HG03439 (cell line): ENCODE measurements around the gene LORICRIN.

ENCODE experiments used
- ATAC-seq: cut with Tn5 transposase; IDR thresholded peaks from one replicate; pipeline ENCODE4 v1.9.1; 2021; ENCODE audit warnings: mild to moderate bottlenecking, moderate library complexity; ENCODE audit not compliant: unreplicated experiment

The LORICRIN gene

DNA sequence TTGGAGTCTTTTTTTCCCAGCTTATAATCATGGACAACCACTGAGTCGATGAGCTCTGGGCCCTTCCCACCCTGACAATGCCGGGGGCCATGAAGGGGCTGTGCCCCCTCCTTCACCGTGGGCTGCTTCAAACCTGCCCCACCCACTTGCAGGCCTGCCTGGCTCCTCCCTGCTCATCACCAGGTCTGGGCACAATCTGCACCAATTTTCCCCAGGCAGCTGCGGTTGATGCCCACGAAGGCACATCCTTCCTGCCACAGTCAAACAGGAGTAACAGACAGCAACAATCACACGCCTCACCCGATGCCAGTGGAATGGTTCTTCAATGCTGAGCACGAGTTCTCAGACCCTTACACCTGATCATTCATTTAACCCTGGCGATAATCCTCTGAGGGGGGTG, 34.4 kb downstream of the LORICRIN start:
- no peak for ATAC-seq

DNA sequence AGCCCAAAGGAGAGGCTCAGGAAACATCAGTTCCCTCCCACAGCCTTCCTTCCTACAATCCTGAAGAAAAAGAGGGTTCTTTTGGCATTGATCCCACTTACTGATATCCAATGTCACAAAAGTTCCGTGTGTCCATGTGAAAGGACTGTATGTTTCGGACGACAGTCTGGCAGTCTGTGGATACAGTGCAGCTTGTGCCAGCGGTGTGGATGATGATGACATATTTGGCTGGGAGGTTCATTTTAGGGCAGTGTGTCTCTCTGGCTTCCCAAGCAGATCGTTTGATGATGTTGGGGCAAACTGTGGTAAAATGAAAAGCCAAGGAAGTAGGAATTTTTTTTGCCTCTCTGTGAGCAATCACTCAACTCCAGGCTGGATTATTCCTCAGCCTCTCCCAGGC, 42.8 kb downstream of the LORICRIN start:
- no peak for ATAC-seq

DNA sequence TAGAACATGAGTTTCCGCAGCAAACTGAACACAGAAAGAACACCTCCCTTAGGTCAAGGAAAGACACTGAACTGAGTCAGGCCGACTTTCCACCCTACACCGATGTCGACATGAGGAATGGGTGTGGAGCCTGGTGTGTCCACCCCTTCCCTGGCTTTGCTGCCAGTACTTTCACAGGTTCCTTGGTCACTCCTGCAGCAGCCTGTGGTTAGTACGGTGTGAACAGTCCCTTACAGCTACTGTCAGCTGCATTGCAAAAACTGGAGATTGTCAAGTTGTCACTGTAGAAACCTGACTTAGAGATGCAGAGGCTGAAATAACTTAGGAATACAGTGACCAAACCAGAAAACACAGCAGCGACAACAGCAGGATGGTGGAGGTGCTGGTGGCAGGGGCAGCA, 46.2 kb downstream of the LORICRIN start:
- ATAC-seq: no peak

DNA sequence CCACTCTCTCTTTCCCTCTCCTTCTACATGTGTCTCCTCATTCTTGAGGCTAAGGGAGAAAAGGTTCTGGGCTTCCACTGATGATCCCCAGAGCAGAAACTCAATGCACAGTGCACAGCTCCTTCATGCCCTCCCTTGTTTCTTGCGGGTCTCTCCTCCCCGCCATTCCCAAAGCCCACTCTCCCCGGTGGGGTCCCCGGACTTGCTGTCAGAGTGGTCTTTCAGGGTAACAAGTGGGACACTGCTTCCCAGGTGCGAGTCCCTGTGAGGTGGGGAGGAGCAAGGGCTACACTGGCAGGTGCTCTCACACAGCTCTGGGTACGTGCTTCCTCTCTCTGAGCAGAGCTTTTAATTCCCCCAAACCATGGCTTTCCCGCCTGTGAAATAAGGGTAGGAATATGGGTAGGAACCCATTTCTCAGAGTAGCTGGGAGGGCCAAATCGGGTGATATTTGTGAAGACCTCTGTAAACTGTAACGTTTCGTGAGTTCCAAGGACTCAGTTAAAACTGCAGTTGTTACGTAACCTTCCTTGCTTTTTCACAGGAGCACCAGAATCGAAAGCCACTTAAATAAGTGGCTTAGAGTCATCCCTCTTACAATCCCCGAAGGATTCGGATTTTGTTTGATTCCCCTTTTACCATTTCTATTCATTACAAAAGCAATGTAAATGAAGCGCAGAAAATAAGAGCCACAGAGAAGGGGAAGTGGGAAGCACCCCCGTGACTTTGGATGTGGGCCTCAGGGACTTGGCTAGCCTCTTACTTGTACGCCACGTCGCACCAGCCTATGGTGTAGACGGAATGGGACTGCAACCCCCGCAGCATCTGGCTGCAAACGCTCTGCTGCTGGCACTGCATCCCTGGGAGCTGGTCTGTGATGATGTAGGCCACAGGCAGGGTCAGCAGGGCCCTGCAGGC, 47.1 kb downstream of the LORICRIN start:
- ATAC-seq: no peak

DNA sequence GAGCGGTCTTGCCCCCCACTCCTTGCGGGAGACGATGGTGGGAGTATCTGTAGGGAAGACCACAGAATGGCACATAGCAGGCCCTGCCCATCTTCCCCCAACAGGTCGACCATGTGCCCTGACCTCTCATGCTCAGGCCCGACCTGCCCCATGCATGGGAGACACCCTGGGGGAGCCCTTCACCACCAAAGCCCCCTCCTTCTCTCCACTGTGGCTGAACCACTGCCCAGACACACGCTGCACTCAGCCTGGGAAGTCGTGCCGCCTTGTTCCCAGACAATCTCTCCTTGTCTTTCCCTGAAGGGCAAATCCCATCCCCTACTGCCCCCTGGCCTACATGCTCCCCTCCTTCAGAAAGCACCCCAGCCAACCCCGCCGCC, 47.7 kb downstream of the LORICRIN start:
- ATAC-seq: no peak

DNA sequence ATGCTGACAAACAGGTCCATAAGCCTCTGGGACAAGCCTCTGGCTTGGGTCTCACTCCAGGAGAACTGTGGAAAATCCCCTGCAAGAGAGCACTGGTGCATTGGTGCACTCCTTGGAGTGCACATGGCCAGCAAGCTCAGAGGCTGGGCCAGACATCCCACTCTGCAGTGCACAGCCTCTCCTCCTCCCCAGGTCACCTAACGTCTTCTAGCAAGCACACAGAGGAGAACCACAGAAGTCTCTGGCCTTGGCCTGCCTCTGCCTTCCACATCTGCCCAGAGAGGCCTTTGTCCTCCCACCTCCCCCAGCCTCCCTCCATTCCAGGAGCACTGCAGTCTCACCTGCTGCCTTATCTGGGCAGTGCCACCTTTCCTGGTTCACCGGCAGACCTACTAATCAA, 49.1 kb downstream of the LORICRIN start:
- no peak for ATAC-seq

DNA sequence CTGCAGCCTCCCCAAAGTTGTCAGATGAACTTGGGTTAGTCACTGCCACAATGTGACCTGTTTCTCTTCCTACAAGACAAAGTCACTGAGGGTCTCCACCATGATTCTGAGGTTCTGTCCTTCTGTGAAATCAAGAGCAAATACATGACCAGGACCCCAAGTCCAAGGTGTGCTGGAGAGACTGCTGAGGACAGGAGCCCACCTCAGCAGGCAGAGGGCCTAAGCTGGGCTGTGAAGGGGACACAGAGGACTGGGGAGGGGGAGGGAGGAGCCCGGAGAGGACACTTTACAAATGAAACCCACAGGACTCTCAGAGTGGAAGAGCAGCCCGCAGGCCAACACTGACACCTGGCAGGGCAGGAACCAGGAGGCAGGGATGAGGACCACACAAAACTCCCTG, 50.0 kb downstream of the LORICRIN start:
- ATAC-seq: no peak

DNA sequence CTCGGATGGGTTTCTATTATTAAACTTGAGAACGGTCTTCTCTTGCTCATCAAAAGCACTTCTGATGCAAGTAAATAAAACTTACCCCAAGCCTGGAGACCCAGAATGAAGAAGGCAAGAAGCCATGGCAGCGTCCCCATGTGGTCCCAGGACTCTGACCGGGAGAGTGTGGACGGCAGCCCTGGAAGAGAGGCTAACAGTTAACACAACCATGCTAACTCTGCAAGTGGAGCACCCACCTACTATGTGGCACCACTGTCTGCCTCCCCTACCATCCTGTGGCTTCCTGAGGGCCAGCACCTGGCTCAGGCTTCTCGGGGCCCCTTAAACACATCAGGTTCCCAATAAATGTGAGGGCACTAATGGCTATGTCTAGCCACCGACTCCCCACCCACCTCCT, 51.0 kb downstream of the LORICRIN start:
- ATAC-seq: no peak
